Epithelial cell of proximal tubule (primary cell): ENCODE measurements around the gene KRT36. TPM values are rescaled to one million over a fixed set of nuclear protein-coding genes. Genes with fewer than 3 reads are reported as not detected.

Source experiments
- DNase-seq: peaks from one replicate; pipeline ENCODE4 v3.0.0-alpha.2; 2011; ENCODE audit warnings: low read depth
- H3K4me3 ChIP-seq: 2 replicates; pipeline ENCODE4 v1.5.1; 2011; ENCODE audit warnings: low read depth, mild to moderate bottlenecking, low read length
- CTCF ChIP-seq: conservative IDR thresholded peaks from 2 replicates; pipeline ENCODE4 v1.5.1; 2012; ENCODE audit warnings: low read depth, mild to moderate bottlenecking, low read length
- total RNA-seq: library from RNA; depleted of rRNA; stranded (reverse); fragments of >200 nt; gene quantifications from 2 replicates; pipeline ENCODE4 v1.2.3, GENCODE V29; 2015

Gene KRT36
- total RNA-seq, 1 donor from 2014 or later: not detected

- no peak overlapping the region for H3K4me3 ChIP-seq
- no peak for DNase-seq
- TF ChIP-seq CTCF: no peak
These were observed 13.5 kb upstream of the KRT36 start for GRCh38 chr17:41503202-41503601.

- H3K4me3 ChIP-seq: no peak overlapping the region
- DNase-seq: no peak
- TF ChIP-seq CTCF: no peak
These were observed 10.6 kb upstream of the KRT36 start for GRCh38 chr17:41500131-41500911.

- no peak for TF ChIP-seq CTCF
- DNase-seq: no peak
- no peak overlapping the region for H3K4me3 ChIP-seq
These were observed 10.0 kb upstream of the KRT36 start for GRCh38 chr17:41499714-41500113.

GRCh38 chr17:41498276-41498675 lies 8.6 kb upstream of the KRT36 start:
- H3K4me3 ChIP-seq: no peak overlapping the region
- no peak for DNase-seq
- TF ChIP-seq CTCF: no peak

GRCh38 chr17:41496803-41497484 lies 7.2 kb upstream of the KRT36 start:
- no peak overlapping the region for H3K4me3 ChIP-seq
- TF ChIP-seq CTCF: peak; percentile 93
- DNase-seq: peak; percentile 52

- DNase-seq: no peak
These were observed 4.8 kb upstream of the KRT36 start for GRCh38 chr17:41494524-41494923.

More at GRCh38 chr17:41494524-41494923, 4.8 kb upstream of the KRT36 start:
- no peak overlapping the region for H3K4me3 ChIP-seq
- no peak for TF ChIP-seq CTCF
